ENCODE data around the gene SCAF1.
A peak's percentile ranks its signal among the peaks of the same experiment; 100 is the strongest.

The SCAF1 gene

GRCh38 chr19:49687566-49688316, 45.7 kb downstream of the SCAF1 start:
- Mint-ChIP-seq H3K27me3 (peaks cover 32% of the 10 kb centered on the region), H3K36me3 (peaks cover 38% of the 10 kb centered on the region), H3K4me1 (peaks cover 35% of the 10 kb centered on the region), H3K27ac (peak overlapping the region; percentile 47), H3K9me3 (no peaks in the 10 kb centered on the region), H3K4me3 (no peak overlapping the region)
- DNase-seq, result no peak
- CTCF ChIA-PET, result interaction anchor here (1.7 kb wide), 1 partner anchor 12 kb away, joined by 5 read pairs; no protein-coding TSS in a partner anchor

GRCh38 chr19:49688531-49689132, 46.6 kb downstream of the SCAF1 start:
- Mint-ChIP-seq H3K27ac (peak overlapping the region; percentile 46), H3K27me3 (peaks cover 40% of the 10 kb centered on the region), H3K36me3 (peaks cover 37% of the 10 kb centered on the region), H3K4me3 (no peak overlapping the region), H3K4me1 (peaks cover 35% of the 10 kb centered on the region), H3K9me3 (no peaks in the 10 kb centered on the region)
- DNase-seq, result no peak
- CTCF ChIA-PET, result interaction anchor here (0.7 to 0.9 kb wide), 2 partner anchors 25 to 29 kb away, joined by 3 read pairs; no protein-coding TSS in a partner anchor

DNA sequence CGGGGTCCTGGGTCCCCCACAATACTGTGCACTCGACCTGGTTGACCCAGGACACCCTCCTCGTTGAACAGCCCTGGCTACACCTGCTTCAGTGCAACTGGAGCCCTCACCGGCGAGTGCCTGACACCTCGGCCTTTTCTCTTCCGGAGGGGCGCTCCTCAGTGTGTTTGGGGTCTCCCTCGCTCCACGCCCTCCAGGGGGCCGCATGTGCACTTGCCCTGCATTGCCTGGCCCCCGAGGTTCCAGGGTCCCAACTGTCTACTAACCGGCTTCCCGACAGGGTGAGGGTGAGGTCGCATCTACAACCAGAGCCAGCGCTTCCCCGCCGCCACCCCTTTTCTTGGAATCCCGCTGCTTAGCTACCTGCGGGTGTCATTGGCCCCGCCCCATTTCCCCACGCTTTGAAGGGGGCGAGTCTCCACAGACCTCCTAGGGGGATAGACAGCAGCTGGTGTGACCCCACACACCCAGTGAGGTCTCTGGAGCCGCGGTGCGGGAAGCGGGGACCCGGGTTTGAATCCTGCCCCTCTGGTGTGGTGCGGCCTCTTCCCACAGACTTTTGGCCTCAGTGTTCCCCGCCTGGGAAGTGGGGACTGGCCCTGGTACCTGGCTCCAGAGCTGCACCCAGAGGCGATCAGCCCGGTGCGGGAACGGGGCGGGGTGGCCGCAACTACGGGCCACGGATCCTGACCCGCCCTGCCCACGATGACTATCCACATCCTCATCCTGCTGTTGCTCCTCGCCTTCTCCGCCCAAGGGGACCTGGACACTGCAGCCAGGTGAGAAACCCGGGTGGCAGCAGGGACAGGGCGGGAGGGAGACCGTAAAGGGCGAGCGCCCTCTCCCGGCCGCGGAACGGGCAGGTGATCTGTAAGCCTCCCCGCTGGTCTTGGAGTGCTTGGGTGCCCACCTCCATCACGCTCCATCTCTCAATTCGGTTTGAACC, 47.4 kb downstream of the SCAF1 start, which contains the start of gene ADM5:
ADM5 (plus strand) TSS at position 462 of the 946 bp plus-strand sequence; CDS start at position 706, 244 bp downstream.
- H3K4me3 Mint-ChIP-seq, result peak within 1 kb of the TSS; percentile 75
- no peaks in the 10 kb centered on the region for H3K9me3 Mint-ChIP-seq
- peaks cover 29% of the 10 kb centered on the region for H3K36me3 Mint-ChIP-seq
- CTCF ChIA-PET, result interaction anchor here (0.7 to 0.9 kb wide), 2 partner anchors 24 to 28 kb away, joined by 3 read pairs; no protein-coding TSS in a partner anchor
- peaks cover 35% of the 10 kb centered on the region for H3K4me1 Mint-ChIP-seq
- H3K27me3 Mint-ChIP-seq, result peaks cover 41% of the 10 kb centered on the region
- peak; percentile 51 for DNase-seq
- peak within 1 kb of the TSS; percentile 46 for H3K27ac Mint-ChIP-seq

DNA sequence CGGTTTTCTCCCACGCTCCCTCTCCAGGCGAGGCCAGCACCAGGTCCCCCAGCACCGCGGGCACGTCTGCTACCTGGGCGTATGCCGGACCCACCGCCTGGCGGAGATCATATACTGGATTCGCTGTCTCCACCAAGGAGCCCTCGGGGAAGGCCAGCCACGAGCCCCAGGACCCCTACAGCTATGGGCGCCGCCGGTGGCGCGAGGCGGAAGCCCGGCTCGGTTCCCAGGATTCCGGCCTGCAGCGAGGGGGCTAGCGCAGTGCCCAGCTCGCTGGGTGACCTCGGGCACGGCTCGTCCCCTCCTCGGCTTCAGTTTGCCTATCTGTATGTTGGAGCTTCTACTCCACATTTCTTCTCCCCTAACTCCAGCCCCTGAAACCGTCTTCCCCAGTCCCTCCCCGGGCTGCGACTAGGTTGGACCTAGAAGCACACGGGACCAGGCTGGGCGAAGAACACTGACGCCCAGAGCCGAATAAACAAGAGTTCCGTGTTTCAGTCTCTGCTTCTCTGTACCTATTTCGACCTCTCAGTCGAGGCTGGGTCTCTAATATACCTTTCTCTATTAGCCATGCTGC, 48.2 kb downstream of the SCAF1 start:
- H3K4me1 Mint-ChIP-seq, result peaks cover 35% of the 10 kb centered on the region
- H3K27ac Mint-ChIP-seq, result no peak overlapping the region
- peaks cover 46% of the 10 kb centered on the region for H3K27me3 Mint-ChIP-seq
- CTCF ChIA-PET, result no interaction called here
- H3K4me3 Mint-ChIP-seq, result peak overlapping the region; percentile 75
- H3K9me3 Mint-ChIP-seq, result no peaks in the 10 kb centered on the region
- DNase-seq, result no peak
- peaks cover 25% of the 10 kb centered on the region for H3K36me3 Mint-ChIP-seq

DNA sequence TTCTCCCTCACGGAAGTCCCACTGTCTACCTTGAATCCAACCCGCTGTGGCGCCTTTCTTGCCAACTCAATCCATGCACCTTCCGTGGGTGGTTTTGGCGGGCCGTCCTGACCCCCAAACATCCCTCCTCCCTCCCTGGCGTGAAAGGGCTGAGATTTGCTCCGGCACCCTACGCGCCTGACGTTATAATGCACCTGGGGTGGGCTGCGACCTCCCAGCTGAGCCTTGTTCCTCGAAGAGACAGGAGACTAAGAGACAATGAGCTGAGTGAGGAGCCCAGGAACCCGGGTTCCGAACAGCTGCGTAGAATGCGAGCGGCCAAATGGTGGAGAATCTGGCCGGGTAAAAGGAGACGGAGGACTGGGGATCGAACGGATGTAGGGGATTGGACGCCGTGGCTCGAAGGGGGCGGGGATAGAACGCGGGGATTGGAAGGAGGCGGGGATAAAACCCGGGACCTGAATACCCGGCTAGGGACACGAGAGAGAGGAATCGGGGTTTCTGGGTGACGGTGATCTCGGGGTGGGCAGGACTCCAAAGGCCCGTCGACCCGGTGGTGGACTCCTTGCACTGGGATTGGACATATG, 48.7 kb downstream of the SCAF1 start, which contains the start of gene CPT1C:
CPT1C (plus strand) TSS at position 461 of the 587 bp plus-strand sequence. CDS start 1,137 bp downstream, outside the sequence.
- H3K36me3 Mint-ChIP-seq, result peaks cover 20% of the 10 kb centered on the region

DNA sequence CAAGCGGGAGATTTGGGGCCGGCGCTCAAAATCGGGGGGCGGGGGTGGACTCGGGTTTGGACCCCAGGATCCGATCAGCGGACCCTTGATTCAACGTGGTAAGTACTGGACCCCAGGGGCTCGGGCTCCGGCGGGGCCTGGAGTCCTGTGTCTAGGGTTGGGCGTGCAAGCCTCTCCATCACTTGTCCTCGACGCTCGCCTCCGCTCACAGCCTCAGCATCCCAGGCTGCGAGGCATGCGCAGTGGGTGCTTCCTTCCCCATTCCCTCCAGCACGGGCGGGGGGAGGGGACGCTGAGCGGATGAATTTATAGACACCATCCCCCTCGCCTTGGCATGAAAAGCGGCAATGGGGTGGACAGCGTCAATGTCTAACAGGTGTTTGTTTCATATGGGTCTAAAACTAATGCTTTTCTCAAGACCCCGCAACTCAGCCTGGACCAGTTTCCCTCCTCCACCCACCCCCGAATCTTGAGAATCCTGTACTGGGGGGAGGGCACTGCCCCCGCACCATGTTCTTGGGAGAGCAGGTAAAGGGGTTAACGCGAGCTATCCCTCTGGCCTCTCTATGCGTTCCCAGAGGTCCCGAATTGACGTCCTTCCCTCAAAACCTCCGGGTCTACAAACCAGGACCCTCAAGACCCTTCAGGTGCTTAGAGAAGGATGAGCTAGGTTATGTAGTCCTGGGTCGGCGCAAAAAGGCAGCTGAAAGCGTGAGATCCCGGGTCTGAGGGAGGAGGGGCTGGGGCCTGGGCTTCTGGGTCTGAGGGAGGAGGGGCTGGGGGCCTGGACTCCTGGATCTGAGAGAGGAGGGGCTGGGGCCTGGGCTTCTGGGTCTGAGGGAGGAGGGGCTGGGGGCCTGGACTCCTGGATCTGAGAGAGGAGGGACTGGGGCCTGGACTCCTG, 49.5 kb downstream of the SCAF1 start:
- DNase-seq, result peak; percentile 50
- CTCF ChIA-PET, result interaction anchor here (0.8 to 0.9 kb wide), 2 partner anchors 11 to 59 kb away, joined by 3 read pairs; no protein-coding TSS in a partner anchor
- no peak overlapping the region for H3K27ac Mint-ChIP-seq

More for the DNA sequence above, 48.7 kb downstream of the SCAF1 start, which contains the start of gene CPT1C:
- H3K4me3 Mint-ChIP-seq, result peak within 1 kb of the TSS; percentile 75
- H3K27ac Mint-ChIP-seq, result no peak within 1 kb of the TSS
- CTCF ChIA-PET, result interaction anchor here (0.9 kb wide), 1 partner anchor 60 kb away, joined by 3 read pairs; no protein-coding TSS in a partner anchor
- peaks cover 46% of the 10 kb centered on the region for H3K27me3 Mint-ChIP-seq
- DNase-seq, result peak; percentile 77
- H3K4me1 Mint-ChIP-seq, result peaks cover 35% of the 10 kb centered on the region
- no peaks in the 10 kb centered on the region for H3K9me3 Mint-ChIP-seq

DNA sequence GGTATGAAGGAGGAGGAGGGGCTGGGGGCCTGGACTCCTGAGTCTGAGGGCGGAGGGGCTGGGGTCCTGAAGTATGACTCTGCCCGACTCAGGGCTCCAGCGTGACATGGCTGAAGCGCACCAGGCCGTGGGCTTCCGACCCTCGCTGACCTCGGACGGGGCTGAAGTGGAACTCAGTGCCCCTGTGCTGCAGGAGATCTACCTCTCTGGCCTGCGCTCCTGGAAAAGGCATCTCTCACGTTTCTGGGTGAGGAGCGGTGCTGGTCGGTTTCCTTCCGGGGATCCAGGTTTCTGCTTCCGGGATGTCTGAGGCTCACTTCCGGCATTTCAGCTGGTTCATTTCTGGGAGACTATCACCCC, 50.1 kb downstream of the SCAF1 start:
- Mint-ChIP-seq H3K9me3 (no peaks in the 10 kb centered on the region), H3K4me1 (peaks cover 32% of the 10 kb centered on the region), H3K36me3 (peaks cover 16% of the 10 kb centered on the region), H3K27ac (no peak overlapping the region), H3K27me3 (peaks cover 50% of the 10 kb centered on the region), H3K4me3 (peak overlapping the region; percentile 3)
- no peak for DNase-seq
- CTCF ChIA-PET, result interaction anchor here (0.8 kb wide), 1 partner anchor 11 kb away, joined by 3 read pairs; no protein-coding TSS in a partner anchor

More for the DNA sequence above, 49.5 kb downstream of the SCAF1 start:
- peaks cover 19% of the 10 kb centered on the region for H3K36me3 Mint-ChIP-seq
- H3K27me3 Mint-ChIP-seq, result peaks cover 46% of the 10 kb centered on the region
- H3K9me3 Mint-ChIP-seq, result no peaks in the 10 kb centered on the region
- peak overlapping the region; percentile 75 for H3K4me3 Mint-ChIP-seq
- H3K4me1 Mint-ChIP-seq, result peaks cover 35% of the 10 kb centered on the region

DNA sequence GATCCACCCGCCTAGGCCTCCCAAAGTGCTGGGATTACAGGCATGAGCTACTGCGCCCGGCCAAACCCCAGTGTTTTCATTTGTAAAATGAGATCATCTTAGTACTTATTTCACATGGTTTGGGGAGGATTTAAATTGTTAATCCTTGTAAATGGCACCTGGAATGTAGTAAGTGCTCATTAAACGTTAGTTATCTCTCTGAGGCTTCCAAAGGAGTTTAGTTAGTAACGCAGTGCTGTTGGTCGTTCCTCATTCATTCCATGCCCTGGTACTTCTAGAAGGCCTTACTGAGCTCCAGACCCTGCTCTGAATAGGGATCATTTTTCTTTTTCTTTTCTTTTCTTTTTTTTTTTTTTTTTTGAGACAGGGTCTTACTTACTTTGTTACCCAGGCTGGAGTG, 54.1 kb downstream of the SCAF1 start:
- DNase-seq, result no peak
- CTCF ChIA-PET, result no interaction called here
- H3K4me3 Mint-ChIP-seq, result no peak overlapping the region
- H3K4me1 Mint-ChIP-seq, result peaks cover 10% of the 10 kb centered on the region
- H3K36me3 Mint-ChIP-seq, result no peaks in the 10 kb centered on the region
- H3K27ac Mint-ChIP-seq, result no peak overlapping the region
- no peaks in the 10 kb centered on the region for H3K9me3 Mint-ChIP-seq
- peaks cover 45% of the 10 kb centered on the region for H3K27me3 Mint-ChIP-seq

- Mint-ChIP-seq H3K9me3 (no peaks in the 10 kb centered on the region), H3K4me1 (peaks cover 3% of the 10 kb centered on the region), H3K36me3 (no peaks in the 10 kb centered on the region), H3K4me3 (no peak overlapping the region), H3K27ac (no peak overlapping the region), H3K27me3 (peaks cover 43% of the 10 kb centered on the region)
- CTCF ChIA-PET, result no interaction called here
- DNase-seq, result no peak
Observed at GRCh38 chr19:49696865-49697264, 54.9 kb downstream of the SCAF1 start.

DNA sequence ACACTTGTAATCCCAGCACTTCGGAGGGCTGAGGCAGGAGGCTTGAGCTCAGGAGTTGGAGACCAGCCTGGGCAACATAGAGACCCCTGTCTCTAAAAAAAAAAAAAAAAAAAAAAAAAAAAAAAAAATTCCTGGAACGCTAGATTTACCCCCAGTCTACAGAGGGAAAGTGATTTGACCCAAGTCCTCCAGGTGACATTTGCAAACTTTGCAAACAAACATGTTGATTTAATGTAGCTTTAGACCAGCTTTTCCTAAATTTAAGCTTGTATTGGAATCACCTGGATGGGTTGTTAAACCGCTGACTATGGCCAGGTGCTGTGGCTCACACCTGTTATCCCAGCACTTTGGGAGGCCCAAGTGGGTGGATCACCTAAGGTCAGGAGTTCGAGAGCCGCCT, 57.4 kb downstream of the SCAF1 start:
- peaks cover 36% of the 10 kb centered on the region for H3K27me3 Mint-ChIP-seq
- CTCF ChIA-PET, result no interaction called here
- H3K27ac Mint-ChIP-seq, result no peak overlapping the region
- H3K9me3 Mint-ChIP-seq, result no peaks in the 10 kb centered on the region
- H3K4me3 Mint-ChIP-seq, result no peak overlapping the region
- DNase-seq, result no peak
- H3K4me1 Mint-ChIP-seq, result no peaks in the 10 kb centered on the region
- H3K36me3 Mint-ChIP-seq, result no peaks in the 10 kb centered on the region

- H3K9me3 Mint-ChIP-seq, result no peaks in the 10 kb centered on the region
- H3K36me3 Mint-ChIP-seq, result no peaks in the 10 kb centered on the region
- CTCF ChIA-PET, result no interaction called here
- H3K27me3 Mint-ChIP-seq, result peaks cover 34% of the 10 kb centered on the region
- DNase-seq, result no peak
- H3K27ac Mint-ChIP-seq, result no peak overlapping the region
- H3K4me1 Mint-ChIP-seq, result no peaks in the 10 kb centered on the region
- no peak overlapping the region for H3K4me3 Mint-ChIP-seq
Observed at GRCh38 chr19:49700563-49700962, 58.6 kb downstream of the SCAF1 start.

DNA sequence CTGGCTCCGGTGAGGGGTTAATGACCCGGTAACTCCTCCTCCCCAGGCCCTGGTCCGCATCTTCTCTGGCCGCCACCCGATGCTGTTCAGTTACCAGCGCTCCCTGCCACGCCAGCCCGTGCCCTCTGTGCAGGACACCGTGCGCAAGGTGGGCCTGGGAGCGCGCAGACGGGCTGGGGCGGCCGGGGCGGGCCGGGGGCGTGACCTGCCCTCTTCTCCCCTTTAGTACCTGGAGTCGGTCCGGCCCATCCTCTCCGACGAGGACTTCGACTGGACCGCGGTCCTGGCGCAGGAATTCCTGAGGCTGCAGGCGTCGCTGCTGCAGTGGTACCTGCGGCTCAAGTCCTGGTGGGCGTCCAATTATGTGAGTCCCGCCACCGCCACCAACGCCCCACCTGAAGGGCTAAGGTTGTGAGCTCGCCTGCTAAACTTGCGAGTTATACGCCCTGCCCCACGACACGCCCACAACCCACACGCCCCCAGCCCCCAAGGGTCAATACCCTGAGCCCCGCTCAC, 59.3 kb downstream of the SCAF1 start:
- H3K27me3 Mint-ChIP-seq, result peaks cover 34% of the 10 kb centered on the region
- DNase-seq, result no peak
- H3K36me3 Mint-ChIP-seq, result no peaks in the 10 kb centered on the region
- H3K4me3 Mint-ChIP-seq, result no peak overlapping the region
- CTCF ChIA-PET, result no interaction called here
- H3K4me1 Mint-ChIP-seq, result no peaks in the 10 kb centered on the region
- H3K9me3 Mint-ChIP-seq, result no peaks in the 10 kb centered on the region
- no peak overlapping the region for H3K27ac Mint-ChIP-seq
